Measurements from ENCODE around the gene TUBB4A. TPM values are rescaled to one million over a fixed set of nuclear protein-coding genes. Genes with fewer than 3 reads are reported as not detected.

Gene TUBB4A
- total RNA-seq, 1 donor from 2014 or later, result 1.2 TPM

- peak; percentile 35 to 39 for ATAC-seq
- peaks cover 18% of the 10 kb centered on the region for H3K27me3 ChIP-seq (ENCODE audit: low read depth)
- intact Hi-C loops (cut with DNase I), result no loop called here
- no peak overlapping the region for H3K27ac ChIP-seq
- peaks cover 13% of the 10 kb centered on the region for H3K4me1 ChIP-seq
- no peak for DNase-seq
- no peak for TF ChIP-seq CTCF (IDR thresholded peaks at IDR 0.05)
- H3K36me3 ChIP-seq, result no peaks in the 10 kb centered on the region
- H3K9me3 ChIP-seq, result no peaks in the 10 kb centered on the region
- peak overlapping the region; percentile 31 for H3K4me3 ChIP-seq
These were observed 26.6 kb downstream of the TUBB4A start for GRCh38 chr19:6475321-6476108.

GRCh38 chr19:6473647-6474046, 28.5 kb downstream of the TUBB4A start:
- peaks cover 13% of the 10 kb centered on the region for H3K4me1 ChIP-seq
- no peak for TF ChIP-seq CTCF (IDR thresholded peaks at IDR 0.05)
- H3K4me3 ChIP-seq, result no peak overlapping the region
- intact Hi-C loops (cut with DNase I), result no loop called here
- peaks cover 18% of the 10 kb centered on the region for H3K27me3 ChIP-seq (ENCODE audit: low read depth)
- H3K27ac ChIP-seq, result no peak overlapping the region
- no peaks in the 10 kb centered on the region for H3K9me3 ChIP-seq
- no peak for ATAC-seq
- DNase-seq, result no peak
- peaks cover 1% of the 10 kb centered on the region for H3K36me3 ChIP-seq

- intact Hi-C loops (cut with DNase I), result no loop called here
- Histone ChIP-seq H3K27me3 (ENCODE audit: low read depth) (peaks cover 18% of the 10 kb centered on the region), H3K9me3 (no peaks in the 10 kb centered on the region), H3K4me1 (peaks cover 13% of the 10 kb centered on the region), H3K4me3 (no peak overlapping the region), H3K36me3 (peaks cover 7% of the 10 kb centered on the region), H3K27ac (no peak overlapping the region)
- DNase-seq (no peak), ATAC-seq (no peak)
- TF ChIP-seq CTCF (IDR thresholded peaks at IDR 0.05), result no peak
These were observed 29.4 kb downstream of the TUBB4A start for GRCh38 chr19:6472713-6473112.

GRCh38 chr19:6471076-6471475, 31.0 kb downstream of the TUBB4A start:
- H3K27ac ChIP-seq, result no peak overlapping the region
- H3K9me3 ChIP-seq, result no peaks in the 10 kb centered on the region
- H3K4me1 ChIP-seq, result peaks cover 8% of the 10 kb centered on the region
- intact Hi-C loops (cut with DNase I), result no loop called here
- peaks cover 16% of the 10 kb centered on the region for H3K36me3 ChIP-seq
- H3K4me3 ChIP-seq, result no peak overlapping the region
- ATAC-seq, result no peak
- no peak for DNase-seq
- H3K27me3 ChIP-seq (ENCODE audit: low read depth), result peaks cover 8% of the 10 kb centered on the region
- TF ChIP-seq CTCF (IDR thresholded peaks at IDR 0.05), result no peak

GRCh38 chr19:6470173-6470572, 31.9 kb downstream of the TUBB4A start:
- intact Hi-C loops (cut with DNase I), result no loop called here
- no peaks in the 10 kb centered on the region for H3K9me3 ChIP-seq
- no peaks in the 10 kb centered on the region for H3K4me1 ChIP-seq
- peaks cover 2% of the 10 kb centered on the region for H3K27me3 ChIP-seq (ENCODE audit: low read depth)
- H3K4me3 ChIP-seq, result no peak overlapping the region
- no peak for TF ChIP-seq CTCF (IDR thresholded peaks at IDR 0.05)
- no peak overlapping the region for H3K27ac ChIP-seq
- DNase-seq (no peak), ATAC-seq (no peak)
- H3K36me3 ChIP-seq, result peaks cover 16% of the 10 kb centered on the region

Data from lower lobe of right lung (tissue), 2 donors.